GM10847 (cell line): Measurements from ENCODE around the gene FAM234A.

ENCODE experiments used
- POLR2A ChIP-seq: IDR thresholded peaks from 2 replicates; pipeline ENCODE4 v1.6.1; 2011; ENCODE audit not compliant: insufficient read length; ENCODE audit errors: extremely low read depth

Gene FAM234A

DNA sequence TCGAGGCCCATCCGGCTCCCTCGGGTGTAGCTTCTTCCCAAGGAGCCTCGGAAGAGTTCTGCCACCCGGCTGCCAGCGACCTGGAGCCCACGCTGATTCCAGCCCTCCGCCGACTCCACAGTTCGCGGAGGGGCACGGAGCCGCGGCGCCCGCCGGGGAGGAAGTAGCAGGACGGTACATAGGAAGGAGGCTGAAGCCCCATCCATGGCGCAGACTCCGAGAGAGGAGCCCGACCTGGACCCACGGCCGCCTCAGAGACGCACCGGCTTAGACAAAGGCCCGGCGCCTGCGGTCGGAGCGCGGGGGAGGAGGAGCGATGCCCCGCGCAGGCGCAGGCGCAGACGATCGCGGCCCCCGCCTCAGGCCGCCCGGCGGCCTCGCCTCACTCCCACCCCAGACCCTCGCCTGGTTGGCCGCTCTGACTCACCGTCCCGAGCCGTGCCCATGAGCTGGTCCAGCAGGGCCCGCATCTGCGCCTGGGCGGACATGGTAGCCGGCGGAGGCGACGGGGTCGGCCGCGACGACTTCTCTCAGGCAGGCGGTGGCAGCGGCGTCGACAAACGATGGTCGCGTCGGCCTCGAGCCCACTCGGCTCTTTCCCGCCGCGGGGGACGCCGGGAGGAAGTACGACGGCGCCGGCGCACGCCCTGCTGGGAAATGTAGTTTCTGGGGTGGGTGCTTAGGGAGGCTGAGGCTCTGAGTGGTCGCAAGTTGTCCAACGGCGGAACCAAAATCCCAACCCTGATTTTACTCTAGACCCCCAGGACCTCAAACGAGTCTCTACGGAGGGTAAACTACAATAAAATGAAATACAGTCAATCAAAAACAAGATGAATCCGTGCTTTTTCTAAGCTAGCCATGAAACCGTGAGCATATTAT, 5.5 kb upstream of the FAM234A start, which contains the start of gene LUC7L:
Gene LUC7L, minus strand, starts transcription at position 598 of the 879 bp plus-strand sequence. Its CDS starts 110 bp downstream, at position 488.
- TF ChIP-seq POLR2A, result peak; percentile 99

DNA sequence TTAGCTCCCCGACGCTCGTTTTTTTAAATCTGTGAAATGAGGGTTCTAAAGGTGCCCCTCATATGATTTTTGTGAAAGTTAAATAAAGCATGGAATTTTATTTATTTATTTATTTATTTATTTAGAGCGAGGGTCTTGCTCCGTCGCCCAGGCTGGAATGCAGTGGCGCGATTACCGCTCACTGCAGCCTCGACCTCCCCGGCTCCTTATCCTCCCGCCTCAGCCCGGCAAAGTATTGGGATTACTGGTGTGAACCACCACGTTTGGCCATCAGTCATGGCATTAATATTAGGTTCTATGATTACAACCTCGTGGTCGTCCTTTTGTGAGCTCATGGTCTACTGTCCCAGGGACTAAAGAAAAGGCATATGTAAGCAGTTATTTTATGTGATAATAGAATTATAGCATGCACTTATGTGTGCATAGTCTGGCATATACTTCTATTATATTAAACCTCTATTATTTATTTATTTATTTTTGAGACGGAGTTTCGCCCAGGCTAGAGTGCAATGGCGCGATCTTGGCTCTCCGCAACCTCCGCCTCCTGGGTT, 4.8 kb upstream of the FAM234A start:
- no peak for TF ChIP-seq POLR2A

DNA sequence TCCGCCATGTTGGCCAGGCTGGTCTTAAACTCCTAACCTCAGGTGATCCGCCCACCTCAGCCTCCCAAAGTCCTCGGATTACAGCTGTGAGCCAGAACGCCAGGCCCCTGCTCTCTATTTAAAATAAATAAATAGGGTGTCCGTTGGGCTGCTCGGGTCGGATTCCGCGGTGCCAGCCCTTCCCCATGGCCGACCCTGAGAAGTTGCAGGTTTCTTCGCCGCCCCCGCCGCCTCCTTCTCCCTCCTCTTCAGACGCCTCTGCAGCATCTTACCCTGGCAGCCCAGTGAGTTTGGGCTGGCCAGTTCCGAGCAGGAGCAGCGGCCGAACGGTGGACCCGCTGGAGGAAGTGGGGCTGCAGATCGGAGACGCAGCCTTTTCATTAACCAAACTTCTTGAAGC, 3.7 kb upstream of the FAM234A start:
- TF ChIP-seq POLR2A, result no peak

DNA sequence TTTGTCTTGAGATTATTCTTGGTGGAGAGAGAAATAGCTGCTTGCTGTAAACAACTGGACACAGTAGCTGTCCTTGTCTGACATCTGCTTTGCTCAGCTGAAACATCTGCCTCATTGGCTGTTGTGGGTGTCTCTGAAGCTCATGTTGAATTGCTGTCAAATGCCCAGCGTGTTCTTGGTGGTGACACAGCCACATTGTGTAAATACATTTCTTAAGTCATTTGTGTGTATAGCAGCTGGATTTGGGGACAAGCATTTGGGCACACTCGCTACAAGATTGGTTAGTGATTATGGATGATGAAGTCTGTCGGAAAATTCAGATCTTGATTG, 5.3 kb downstream of the FAM234A start:
- no peak for TF ChIP-seq POLR2A

DNA sequence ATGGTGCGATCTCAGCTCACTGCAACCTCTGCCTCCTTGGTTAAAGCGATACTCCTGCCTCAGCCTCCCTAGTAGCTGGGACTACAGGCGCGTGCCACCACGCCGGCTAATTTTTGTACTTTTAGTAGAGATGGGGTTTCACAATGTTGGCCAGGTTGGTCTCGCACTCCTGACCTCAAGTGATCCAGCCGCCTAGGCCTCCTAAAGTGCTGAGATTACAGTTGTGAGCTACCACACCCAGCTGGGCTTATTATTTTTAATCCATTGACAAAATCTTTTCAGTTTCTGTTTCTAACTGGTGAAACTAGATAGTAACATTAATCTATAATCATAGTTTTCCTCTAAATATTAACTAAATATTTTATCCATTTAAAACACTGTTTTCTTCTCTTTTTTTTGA, 5.9 kb downstream of the FAM234A start:
- no peak for TF ChIP-seq POLR2A

DNA sequence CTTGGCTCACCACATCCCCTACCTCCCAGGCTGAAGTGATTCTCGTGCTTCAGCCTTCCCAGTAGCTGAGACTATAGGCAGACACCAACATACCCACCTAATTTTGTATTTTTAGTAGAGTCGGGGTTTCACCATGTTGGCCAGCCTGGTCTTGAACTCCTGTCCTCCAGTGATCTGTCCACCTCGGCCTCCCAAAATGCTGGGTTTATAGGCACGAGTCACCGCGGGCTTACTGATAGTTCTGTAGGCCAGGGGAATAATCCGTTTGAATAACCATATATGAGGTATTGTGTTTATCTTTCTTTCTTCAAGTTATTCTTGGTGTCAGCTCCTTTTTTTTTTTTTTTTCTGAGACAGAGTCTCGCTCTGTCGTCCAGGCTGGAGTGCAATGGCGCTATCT, 7.7 kb downstream of the FAM234A start:
- no peak for TF ChIP-seq POLR2A

DNA sequence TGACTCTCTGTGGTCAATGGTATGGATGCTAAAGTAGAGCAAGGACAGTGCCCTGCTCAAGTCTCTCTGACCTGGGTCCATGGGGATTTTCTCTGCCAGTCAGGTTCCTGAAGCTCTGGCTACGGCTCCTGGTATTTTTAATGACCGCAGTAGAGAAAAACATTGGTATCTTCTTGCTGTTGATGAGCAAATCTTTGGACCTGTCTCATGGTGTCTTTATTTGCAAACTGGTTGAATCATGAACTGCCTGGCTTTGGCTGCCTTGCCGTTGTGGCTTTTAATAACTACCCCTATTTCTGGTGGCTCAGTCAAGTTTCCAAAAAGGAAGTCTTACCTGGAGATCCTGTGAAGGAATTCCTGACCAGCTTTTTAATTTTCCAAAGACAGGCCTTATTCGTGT, 8.7 kb downstream of the FAM234A start:
- no peak for TF ChIP-seq POLR2A

DNA sequence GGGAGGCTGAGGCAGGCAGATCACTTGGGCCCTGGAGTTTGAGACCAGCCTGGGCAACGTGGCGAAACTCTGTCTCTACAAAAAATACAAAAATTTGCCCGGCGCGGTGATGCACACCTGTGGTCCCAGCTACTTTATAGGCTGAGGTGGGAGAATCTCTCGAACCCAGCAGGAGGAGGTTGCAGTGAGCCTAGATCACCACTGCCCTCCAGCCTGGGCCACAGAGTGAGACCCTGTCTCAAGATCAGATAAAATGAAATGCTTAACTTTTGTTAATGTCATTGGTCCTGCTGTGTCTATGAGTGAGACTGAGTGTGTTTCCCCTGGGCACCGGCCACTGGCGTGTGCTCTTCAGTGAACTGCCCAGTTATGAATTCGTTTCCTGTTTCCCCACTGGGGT, 10.5 kb downstream of the FAM234A start:
- no peak for TF ChIP-seq POLR2A

DNA sequence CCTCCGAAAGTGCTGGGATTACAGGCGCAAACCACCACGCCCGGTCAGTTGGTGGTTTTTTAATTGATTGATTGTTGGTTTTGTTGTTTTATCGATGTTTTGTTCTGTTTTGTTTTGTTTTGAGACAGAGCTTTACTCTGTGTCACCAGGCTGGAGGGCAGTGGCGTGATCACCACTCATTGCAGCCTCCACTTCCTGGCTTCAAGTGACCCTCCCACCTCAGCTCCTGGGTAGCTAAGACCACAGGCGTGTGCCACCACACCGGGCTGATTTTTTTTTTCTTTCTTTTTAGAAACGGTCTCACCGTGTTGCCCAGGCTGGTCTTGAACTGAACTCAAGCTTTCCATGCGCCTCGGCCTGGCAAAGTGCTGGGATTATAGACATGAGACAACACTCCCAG, 12.4 kb downstream of the FAM234A start:
- TF ChIP-seq POLR2A, result no peak

DNA sequence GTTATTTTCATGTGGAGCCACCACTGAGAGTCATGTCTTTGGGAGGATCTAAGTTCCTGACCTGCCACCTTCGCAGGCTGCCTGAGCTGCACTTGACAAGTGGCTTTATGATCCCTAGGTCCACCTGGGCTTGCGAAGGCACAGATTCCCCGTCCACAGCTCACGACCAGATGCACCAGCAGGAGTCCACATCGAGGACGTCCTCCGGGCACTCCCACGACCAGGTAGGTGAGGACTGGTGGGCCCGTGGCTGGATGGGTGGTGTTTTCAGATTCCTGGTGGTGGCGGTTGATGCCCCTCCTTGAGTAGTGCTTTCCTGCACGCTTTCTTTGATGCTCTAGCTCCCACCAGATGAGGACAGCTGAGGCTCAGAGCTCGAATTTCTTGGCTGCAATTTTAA, 14.8 kb downstream of the FAM234A start:
- no peak for TF ChIP-seq POLR2A

DNA sequence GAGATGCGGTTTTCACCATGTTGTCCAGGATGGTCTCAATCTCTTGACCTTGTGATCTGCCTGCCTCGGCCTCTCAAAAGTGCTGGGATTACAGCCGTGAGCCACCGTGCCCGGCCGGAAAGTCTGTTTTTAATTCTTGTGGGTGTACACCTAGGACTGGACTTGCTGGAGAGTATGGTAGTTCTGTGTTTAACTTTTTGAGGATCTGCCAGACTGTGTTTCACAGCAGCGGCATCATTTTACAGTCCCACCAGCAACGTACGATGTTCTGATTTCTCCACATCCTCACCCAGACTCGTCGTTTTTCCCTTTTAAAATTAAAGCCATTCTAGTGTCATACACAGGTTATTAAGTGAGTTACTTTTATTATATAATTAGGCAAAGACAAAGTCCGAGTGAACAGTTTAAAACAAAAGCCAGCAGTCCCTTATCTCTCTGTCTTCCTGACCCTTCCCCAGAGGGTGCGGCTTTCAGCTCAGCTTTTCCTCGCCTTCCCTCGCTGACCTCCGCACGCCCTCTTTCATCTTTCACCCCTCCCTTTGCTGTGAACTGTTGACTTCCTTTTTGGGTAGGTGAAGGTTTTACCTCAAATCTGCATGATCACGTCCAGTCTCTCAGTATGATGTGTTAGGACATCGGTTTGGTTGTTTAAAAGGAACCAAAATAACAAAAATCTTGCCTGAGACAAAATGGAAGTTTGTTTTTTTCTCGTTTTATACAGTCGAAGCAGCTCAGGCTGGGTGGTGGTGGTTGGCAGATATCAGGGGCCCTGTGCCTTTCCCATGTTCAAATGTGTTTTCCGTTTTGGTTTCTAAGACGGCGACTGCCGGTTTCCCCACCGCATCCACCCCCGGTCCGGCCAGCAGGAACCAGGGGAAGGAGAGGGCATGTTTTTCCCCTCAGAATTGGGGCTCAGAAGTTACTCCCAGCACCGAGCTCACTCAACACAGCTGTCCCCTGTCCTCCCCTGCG, 18.0 kb downstream of the FAM234A start:
- no peak for TF ChIP-seq POLR2A

DNA sequence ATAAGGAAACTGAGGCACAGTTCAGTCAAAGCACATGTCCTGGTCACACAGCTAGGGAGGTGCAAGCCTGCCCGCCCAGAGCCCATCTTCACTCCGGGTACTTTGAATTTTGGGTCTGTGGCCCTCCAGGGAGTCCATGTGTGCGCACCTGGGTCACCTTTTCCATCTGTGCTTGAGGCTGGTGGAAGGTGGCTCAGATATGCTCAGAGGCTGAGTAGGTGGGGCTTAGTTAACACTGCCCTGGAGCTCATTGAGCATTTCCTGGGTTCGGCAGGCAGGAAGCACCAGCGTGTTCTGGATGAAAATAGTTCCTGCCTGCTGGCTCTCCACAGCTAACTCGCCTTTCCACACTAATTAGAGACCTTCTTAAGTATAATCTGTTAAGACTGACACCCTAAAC, 19.2 kb downstream of the FAM234A start:
- no peak for TF ChIP-seq POLR2A

DNA sequence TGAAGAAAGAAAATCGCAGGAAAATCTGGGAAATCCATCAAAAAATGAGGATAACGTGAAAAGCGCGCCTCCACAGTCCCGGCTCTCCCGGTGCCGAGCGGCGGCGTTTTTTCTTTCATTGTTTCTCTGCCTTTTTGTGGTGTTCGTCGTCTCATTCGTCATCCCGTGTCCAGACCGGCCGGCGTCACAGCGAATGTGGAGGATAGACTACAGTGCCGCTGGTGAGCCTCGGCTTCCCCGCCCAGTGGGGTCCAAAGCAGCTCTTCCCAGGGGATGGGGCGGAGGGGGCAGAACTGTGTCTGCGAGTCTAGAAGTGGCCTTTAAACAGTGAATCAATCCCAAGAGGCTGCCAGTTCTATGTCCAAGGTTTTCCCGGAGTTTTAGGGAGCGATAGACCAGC, 19.8 kb downstream of the FAM234A start:
- TF ChIP-seq POLR2A, result no peak

DNA sequence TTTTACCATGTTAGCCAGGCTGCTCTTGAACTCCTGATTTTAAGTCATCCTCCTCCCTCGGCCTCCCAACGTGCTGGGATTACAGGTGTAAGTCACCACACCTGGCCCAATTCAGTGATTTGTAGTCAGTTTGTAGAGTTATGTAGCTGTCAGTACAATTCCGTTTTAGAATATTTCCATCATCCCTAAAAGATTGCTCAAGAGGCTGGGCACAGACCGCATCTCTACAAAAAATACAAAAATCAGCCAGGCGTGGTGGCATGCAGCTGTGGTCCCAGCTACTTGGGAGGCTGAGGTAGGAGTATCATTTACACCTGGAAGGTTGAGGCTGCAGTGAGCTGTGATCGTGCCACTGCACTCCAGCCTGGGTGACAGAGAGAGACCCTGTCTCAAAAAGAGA, 20.6 kb downstream of the FAM234A start:
- no peak for TF ChIP-seq POLR2A

DNA sequence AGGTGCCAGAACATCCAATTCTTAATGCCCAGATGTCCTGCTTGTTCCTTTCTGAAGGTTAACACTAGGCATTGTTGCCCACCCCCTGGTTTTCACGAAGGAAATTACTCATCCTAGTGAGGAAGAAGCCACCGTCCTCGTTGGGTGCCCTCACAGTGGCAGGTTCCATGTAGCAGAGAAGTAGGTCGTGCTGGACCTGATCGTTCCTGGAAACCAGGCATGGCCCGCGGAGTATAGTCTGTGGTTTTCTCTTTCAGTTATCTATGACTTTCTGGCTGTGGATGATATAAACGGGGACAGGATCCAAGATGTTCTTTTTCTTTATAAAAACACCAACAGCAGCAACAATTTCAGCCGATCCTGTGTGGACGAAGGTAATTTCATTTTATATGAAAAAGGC, 24.6 kb downstream of the FAM234A start:
- no peak for TF ChIP-seq POLR2A

DNA sequence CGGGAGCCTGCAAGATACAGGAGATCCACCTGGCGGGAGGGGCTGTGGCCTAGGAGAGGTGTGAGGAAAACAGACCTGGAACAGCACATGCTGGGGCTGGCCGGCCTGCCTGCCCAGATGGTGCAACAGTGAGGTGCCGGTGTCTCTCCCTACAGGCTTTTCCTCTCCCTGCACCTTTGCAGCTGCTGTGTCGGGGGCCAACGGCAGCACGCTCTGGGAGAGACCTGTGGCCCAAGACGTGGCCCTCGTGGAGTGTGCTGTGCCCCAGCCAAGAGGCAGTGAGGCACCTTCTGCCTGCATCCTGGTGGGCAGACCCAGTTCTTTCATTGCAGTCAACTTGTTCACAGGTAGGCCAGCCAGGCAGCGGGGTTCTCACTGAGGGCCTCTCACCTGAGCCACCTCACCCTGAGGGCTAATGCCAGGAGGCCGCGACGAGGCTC, 25.2 kb downstream of the FAM234A start:
- TF ChIP-seq POLR2A, result no peak

DNA sequence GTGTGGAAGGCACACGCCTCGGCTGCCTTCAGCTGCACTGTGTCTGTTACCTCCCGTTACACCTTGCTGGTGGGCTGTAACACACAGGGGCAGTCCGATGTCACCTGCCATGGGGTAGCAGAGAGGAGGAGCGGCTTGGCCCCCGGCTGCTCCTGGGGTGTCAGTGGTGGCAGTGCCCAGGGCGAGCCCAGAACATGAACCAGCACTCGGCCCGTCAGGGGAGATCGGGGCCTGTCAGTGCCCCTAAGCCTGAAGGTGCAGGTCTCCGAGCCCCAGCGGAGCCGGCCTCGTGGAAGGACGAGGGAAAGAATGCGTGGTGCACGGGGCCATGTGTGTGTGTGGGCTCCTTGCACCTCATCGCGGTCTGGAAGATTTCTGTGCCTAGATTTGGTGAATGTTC, 25.7 kb downstream of the FAM234A start:
- no peak for TF ChIP-seq POLR2A
